Smooth muscle cell (in vitro differentiated cells): ENCODE measurements around the gene EPB41. TPM values are rescaled to one million over a fixed set of nuclear protein-coding genes. Genes with fewer than 3 reads are reported as not detected.

Experiments used
- DNase-seq: peaks from one replicate; lab custom pipeline; 2025; ENCODE audit not compliant: unreplicated experiment; lab: John Stamatoyannopoulos, UW
- H2AFZ ChIP-seq: fragments of 200-600 bp; sonication (generic); 2 replicates; pipeline ENCODE4 v1.6.0; 2016; ENCODE audit warnings: antibody characterized with exemption, low read depth, mild to moderate bottlenecking
- H3F3A ChIP-seq: fragments of 200-600 bp; sonication (generic); 2 replicates; pipeline ENCODE4 v1.6.0; 2017; ENCODE audit warnings: antibody characterized with exemption, low read depth
- H3K27ac ChIP-seq: fragments of 200-600 bp; sonication (generic); 2 replicates; pipeline ENCODE4 v1.5.1; 2016; ENCODE audit warnings: low read depth, mild to moderate bottlenecking
- H3K27me3 ChIP-seq: fragments of 200-600 bp; sonication (generic); 2 replicates; pipeline ENCODE4 v1.6.1; 2016; ENCODE audit warnings: low read depth, mild to moderate bottlenecking
- H3K36me3 ChIP-seq: fragments of 200-600 bp; sonication (generic); 2 replicates; pipeline ENCODE4 v1.5.1; 2016; ENCODE audit warnings: low read depth
- H3K4me1 ChIP-seq: fragments of 200-600 bp; sonication (generic); 2 replicates; pipeline ENCODE4 v1.5.1; 2016; ENCODE audit warnings: low read depth
- H3K4me2 ChIP-seq: fragments of 200-600 bp; sonication (generic); 2 replicates; pipeline ENCODE4 v1.6.0; 2016; ENCODE audit warnings: mild to moderate bottlenecking
- H3K4me3 ChIP-seq: fragments of 200-600 bp; sonication (generic); 2 replicates; pipeline ENCODE4 v1.5.1; 2016; ENCODE audit warnings: mild to moderate bottlenecking
- H3K79me2 ChIP-seq: fragments of 200-600 bp; sonication (generic); 2 replicates; pipeline ENCODE4 v1.6.0; 2016; ENCODE audit warnings: low read depth, mild to moderate bottlenecking
- H3K9ac ChIP-seq: fragments of 200-600 bp; sonication (generic); 2 replicates; pipeline ENCODE4 v1.6.0; 2016; ENCODE audit warnings: low read depth
- H3K9me3 ChIP-seq: fragments of 200-600 bp; sonication (generic); replicated peaks from 2 replicates; pipeline ENCODE4 v1.5.1; 2016; ENCODE audit warnings: low read depth
- H4K20me1 ChIP-seq: fragments of 200-600 bp; sonication (generic); 2 replicates; pipeline ENCODE4 v1.6.0; 2016; ENCODE audit warnings: low read depth
- WGBS: methylation state at CpG from one replicate; pipeline ENCODE4 v1.1.7; 2016; ENCODE audit warnings: low lambda C conversion rate; 5-methylcytosine and 5-hydroxymethylcytosine counted together
- polyA plus RNA-seq: library from polyadenylated mRNA; unstranded; fragments of >200 nt; fragmentation: Nextera tagmentation; extraction: Ambion mirVana; gene quantifications from 2 replicates; pipeline ENCODE4 v1.2.1, GENCODE V29; 2016
- total RNA-seq: library from RNA; depleted of rRNA; stranded (reverse); fragments of >200 nt; gene quantifications from 2 replicates; pipeline ENCODE4 v1.2.3, GENCODE V29; 2014
- TF ChIP-seq, protein P1 (sequence below): fragments of 200-600 bp; sonication (generic); IDR thresholded peaks from 2 replicates; pipeline ENCODE4 v1.5.1; 2017; ENCODE audit warnings: borderline replicate concordance, mild to moderate bottlenecking, antibody characterized with exemption; ENCODE audit not compliant: insufficient read depth, poor library complexity, severe bottlenecking

The EPB41 gene
- total and polyA plus RNA-seq, 2 experiments from 2014 or later = 4.7 to 20.2 TPM

- Histone ChIP-seq H3K4me1 (peaks cover 18% of the 10 kb centered on the region), H3K9ac (peak overlapping the region; percentile 77), H3F3A (peaks cover 15% of the 10 kb centered on the region), H4K20me1 (no peaks in the 10 kb centered on the region), H3K79me2 (peaks cover 3% of the 10 kb centered on the region), H3K27me3 (no peaks in the 10 kb centered on the region), H3K36me3 (no peaks in the 10 kb centered on the region), H2AFZ (peak overlapping the region; percentile 99), H3K9me3 (no peaks in the 10 kb centered on the region), H3K27ac (no peak overlapping the region), H3K4me3 (peak overlapping the region; percentile 97), H3K4me2 (peak overlapping the region; percentile 100)
- TF ChIP-seq, protein P1, sequence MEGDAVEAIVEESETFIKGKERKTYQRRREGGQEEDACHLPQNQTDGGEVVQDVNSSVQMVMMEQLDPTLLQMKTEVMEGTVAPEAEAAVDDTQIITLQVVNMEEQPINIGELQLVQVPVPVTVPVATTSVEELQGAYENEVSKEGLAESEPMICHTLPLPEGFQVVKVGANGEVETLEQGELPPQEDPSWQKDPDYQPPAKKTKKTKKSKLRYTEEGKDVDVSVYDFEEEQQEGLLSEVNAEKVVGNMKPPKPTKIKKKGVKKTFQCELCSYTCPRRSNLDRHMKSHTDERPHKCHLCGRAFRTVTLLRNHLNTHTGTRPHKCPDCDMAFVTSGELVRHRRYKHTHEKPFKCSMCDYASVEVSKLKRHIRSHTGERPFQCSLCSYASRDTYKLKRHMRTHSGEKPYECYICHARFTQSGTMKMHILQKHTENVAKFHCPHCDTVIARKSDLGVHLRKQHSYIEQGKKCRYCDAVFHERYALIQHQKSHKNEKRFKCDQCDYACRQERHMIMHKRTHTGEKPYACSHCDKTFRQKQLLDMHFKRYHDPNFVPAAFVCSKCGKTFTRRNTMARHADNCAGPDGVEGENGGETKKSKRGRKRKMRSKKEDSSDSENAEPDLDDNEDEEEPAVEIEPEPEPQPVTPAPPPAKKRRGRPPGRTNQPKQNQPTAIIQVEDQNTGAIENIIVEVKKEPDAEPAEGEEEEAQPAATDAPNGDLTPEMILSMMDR = no peak
- no peak for DNase-seq
- WGBS = 0% methylated on average over 21 of the region's 41 CpGs
These were observed 26.9 kb upstream of the EPB41 start for GRCh38 chr1:28887419-28887834.

- Histone ChIP-seq H3K4me2 (peak overlapping the region; percentile 100), H3K9ac (peak overlapping the region; percentile 77), H2AFZ (peak overlapping the region; percentile 99), H3K27me3 (no peaks in the 10 kb centered on the region), H3K9me3 (no peaks in the 10 kb centered on the region), H3K27ac (no peak overlapping the region), H3K79me2 (peaks cover 3% of the 10 kb centered on the region), H3K4me3 (peak overlapping the region; percentile 97), H3K4me1 (peaks cover 18% of the 10 kb centered on the region), H3F3A (peaks cover 15% of the 10 kb centered on the region), H3K36me3 (no peaks in the 10 kb centered on the region), H4K20me1 (no peaks in the 10 kb centered on the region)
- no peak for DNase-seq
- TF ChIP-seq, protein P1 = no peak
- 38% methylated on average over 23 of the region's 24 CpGs for WGBS
These were observed 26.3 kb upstream of the EPB41 start for GRCh38 chr1:28887835-28888682.

DNA sequence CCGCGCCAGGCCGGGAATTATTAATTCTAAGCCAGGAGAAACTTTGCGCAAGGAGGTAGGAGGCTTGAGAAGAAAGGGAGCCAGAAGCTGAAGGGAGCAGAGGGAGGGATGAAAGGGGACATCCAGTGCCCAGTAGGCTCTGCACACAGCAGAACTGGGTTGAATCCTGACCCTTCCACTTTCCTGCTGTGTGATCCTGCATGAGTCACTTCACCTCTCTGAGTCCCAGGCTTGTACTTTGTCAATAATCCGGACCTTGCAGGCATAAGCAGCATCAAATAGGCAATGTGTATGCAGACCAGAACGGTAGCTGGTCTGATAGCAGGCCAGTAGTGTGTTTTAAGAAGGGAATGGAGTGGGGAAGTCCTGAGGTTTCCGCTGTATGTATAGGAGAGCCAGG lies 25.5 kb upstream of the EPB41 start:
- Histone ChIP-seq H3F3A (peaks cover 15% of the 10 kb centered on the region), H3K27ac (no peak overlapping the region), H3K4me3 (no peak overlapping the region), H3K4me1 (peaks cover 12% of the 10 kb centered on the region), H4K20me1 (no peaks in the 10 kb centered on the region), H3K27me3 (no peaks in the 10 kb centered on the region), H2AFZ (no peak overlapping the region), H3K79me2 (peaks cover 3% of the 10 kb centered on the region), H3K9me3 (no peaks in the 10 kb centered on the region), H3K4me2 (no peak overlapping the region), H3K36me3 (no peaks in the 10 kb centered on the region), H3K9ac (no peak overlapping the region)
- 96% methylated on average over 7 of the region's 7 CpGs for WGBS
- DNase-seq = no peak
- TF ChIP-seq, protein P1 = no peak
